ENCODE measurements around the gene MINDY1.

The MINDY1 gene

DNA sequence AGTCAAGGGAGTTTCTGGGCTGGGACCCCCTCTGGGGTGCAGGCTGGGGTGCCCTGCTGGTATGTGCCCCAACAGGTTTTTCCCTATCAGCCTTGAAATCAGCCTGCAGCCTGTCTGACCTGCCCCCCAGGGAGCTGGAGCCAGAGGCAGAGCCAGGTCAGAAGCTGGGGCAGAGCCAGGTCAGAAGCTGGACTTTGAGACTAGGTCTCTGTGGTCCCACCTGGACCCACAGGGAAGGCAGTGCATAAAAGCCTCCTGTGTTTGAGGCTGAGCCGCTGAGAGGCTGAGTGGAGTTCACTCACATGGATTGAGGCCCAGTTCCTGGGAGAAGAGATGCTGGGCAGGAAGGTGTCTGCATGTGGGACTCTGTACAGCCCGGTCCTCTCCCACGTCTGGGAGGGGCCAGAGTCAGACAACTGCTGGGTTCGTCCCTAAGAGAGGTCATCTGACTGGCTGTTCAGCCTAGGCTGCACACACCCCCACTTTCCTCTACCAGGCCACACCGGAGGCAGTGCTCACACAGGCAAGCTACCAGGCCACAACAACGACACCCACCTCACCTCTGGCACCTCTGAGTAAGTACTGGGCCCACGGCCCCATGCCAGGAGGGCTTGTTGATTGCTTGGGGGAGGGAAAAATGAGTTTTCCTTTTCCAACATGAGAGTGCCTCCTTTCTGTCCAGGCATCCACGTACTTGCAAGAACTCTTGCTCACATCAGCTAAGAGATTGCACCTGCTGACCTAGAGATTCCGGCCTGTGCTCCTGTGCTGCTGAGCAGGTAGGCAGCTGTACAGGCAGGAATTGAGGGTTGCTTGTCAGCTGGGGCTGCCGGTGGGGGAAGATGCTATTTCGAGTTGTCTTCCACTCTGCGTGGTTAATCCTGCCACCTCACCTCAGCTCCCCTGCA is 24.6 kb downstream of the MINDY1 start, which contains the start of gene ANXA9:
TSS of gene ANXA9 (plus strand) at position 488 of the 908 bp plus-strand sequence. CDS start 814 bp downstream, outside the sequence.
- DNase-seq, result peak; percentile 46 to 53

DNA sequence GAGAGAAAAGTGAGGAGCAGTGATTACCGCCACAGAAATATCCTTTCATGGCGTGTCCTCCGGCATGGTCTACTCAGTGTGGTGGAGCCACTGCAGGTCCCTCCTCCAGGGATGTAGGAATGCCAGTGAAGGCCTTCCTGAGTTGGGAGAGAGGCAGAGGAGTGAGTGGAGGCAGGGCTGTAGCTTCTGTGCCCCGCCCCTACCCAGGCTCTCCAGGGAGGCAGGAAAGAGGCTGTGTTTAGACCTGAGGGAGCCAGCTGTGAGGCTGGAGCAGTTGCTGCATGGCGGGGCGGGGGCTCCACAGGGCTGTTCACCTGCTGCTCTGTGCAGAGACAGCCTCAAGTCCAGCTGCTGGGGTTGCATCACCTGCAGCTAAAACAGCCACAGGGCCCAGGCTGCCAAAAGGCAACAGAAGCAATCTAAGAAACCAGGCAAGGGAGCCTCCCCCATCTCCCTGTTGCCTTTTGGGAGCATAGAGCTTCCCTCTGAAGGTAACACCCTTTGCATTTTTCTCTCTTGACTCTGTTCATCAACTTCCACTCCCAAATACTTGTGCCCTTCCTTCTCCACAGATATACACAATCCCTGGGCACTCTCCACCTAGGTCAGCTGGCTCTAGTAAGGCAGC is 25.4 kb downstream of the MINDY1 start:
- DNase-seq, result peak; percentile 97 to 99

DNA sequence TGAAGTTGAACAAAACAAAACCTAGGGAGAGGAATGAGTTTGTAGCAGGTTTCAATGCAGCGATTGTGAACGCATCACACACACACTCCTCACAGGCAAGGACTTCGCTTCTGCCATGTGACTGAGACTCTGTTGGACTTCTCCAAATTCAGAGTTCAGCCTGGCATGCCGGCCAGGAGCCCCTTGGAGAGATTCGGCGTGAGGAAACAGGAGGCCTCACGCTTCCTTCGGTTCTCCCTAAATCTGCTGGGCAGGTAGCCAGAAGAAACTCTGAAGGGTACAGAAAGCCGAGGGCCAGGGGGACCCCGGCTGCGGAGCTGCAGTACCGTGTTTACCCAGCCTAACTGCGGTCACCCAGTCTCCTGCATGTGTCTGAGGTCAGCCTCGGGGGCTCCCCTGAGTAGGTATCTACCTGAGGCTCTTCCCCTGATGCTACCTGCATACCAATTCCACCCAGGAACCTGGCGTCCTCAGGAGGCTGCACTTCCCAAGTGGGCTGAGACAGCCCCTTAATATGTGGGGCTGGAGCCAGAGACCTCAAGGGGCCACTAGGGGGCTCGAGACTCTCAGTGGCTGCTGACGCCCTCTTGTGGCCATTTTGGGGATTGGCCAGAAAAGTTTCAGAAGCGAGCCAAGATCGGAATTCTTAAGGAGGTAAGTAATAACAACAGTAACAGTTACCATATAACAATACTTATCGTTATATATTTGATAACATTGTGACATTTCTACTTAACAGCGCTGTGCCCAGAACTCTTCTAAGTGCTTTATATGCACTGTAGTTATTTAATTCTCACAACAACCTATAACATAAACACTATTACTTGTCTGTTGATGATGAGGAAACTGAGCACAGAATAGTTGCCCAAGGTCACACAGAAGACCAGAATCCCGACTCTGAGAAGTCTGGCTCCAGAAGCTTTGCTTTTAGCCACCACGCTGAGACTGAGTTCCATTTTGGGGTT is 27.3 kb downstream of the MINDY1 start:
- peak; percentile 90 to 96 for DNase-seq

DNA sequence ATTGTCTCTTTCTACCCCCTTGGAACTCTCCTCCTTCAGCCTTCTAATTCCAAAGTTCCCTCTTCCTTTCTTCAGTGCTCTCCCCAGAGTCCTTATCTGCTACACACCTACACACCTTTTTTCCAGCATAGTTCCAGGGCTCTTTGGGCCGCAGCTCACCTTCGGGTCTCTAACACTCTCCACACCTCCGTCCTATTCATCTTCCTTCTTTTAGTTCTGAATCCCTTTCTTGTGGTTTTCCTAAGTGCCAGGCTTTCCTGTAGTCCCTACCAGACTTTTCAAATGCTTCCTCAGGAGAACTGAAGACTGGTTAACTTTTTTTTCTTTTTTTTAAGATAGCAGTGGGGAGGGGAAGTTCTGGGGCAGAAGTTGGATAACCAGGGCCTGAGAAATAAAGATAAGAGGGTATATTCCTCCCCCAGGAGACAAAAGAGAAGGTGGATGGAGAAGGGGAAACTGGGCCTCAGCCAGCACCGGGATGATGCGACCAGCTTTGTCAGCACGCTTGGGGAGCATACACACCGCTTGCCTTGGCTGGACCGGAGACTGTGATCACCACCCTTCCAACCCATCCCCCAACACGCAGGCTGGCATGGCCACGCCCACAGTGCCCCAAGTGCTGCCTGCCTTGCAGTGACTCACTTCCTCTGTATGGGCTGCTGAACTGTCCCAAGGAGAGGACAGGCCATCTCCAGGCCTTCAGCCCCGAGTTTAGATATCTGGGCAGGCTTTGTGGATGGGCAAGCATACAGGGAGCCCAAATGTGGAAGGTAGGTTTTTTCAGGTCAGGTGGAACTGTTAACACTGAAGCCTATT is 29.6 kb downstream of the MINDY1 start:
- DNase-seq, result peak; percentile 78 to 89

DNA sequence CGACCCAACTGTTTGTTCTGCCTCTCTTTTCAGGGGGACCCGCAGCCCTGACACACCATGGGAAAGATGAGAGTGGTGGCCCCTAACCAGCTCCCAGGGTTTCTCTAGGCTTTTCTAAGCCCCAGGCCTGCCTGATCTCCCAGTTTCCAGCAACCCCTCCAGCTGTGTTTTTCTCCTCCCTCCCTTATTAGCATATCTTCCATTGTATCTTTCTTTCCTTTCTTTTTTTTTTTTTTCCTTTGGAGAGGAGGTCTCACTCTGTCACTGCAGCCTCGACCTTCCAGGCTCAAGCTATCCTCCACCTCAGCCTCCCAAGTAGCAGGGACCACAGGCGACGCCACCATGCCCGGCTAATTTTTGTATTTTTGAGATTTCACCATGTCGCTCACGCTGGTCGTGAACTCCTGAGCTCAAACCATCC is 30.3 kb downstream of the MINDY1 start:
- DNase-seq, result no peak

DNA sequence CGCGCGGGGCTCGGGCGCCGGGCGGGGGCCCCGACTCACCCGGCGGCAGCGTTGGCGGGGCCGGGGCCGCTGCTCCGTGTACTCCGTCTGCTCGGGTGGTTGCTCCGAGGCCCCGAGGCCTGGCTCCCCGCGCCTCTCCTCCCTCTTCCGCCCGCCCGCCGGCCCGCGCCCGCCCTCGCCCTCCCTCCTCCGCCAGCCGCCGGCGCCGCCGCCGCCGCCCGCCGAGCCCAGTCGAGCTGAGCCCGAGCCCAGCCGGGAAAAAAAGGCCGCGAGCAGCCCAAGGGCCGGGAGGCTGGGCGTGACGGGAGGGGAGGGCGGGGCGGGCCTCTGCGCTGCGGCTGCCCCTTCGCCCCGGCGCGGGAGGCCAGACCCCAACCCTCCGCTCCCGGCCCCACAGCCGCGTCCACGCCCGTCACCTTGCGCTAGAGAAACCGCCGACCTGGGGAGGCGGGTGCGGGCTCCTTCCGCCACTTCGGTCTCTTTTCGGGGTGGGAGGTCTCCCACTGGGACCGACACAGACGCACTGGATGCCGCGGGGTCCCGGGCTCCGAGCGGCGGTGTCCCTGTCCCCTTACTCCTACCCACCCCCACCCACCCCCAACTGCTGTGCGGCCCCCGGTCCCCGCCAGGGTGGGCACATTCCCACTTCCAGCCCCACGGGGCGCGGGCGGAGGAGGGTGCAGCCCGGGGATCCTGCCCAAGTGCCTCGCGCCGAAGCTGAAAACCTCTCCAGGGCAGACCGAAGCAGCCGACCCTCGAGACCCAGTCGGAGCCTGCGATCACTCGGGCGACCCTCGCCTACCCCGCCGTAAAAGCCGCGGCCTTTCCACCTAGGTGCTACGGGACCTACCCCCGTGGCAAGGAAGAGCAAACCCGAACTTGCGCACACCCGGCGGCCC is 31.9 kb downstream of the MINDY1 start, which contains the start of gene CERS2:
TSS of gene CERS2 (minus strand) at position 256 of the 899 bp plus-strand sequence. CDS start 5,745 bp downstream, outside the sequence.
- DNase-seq, result peak; percentile 77 to 88

DNA sequence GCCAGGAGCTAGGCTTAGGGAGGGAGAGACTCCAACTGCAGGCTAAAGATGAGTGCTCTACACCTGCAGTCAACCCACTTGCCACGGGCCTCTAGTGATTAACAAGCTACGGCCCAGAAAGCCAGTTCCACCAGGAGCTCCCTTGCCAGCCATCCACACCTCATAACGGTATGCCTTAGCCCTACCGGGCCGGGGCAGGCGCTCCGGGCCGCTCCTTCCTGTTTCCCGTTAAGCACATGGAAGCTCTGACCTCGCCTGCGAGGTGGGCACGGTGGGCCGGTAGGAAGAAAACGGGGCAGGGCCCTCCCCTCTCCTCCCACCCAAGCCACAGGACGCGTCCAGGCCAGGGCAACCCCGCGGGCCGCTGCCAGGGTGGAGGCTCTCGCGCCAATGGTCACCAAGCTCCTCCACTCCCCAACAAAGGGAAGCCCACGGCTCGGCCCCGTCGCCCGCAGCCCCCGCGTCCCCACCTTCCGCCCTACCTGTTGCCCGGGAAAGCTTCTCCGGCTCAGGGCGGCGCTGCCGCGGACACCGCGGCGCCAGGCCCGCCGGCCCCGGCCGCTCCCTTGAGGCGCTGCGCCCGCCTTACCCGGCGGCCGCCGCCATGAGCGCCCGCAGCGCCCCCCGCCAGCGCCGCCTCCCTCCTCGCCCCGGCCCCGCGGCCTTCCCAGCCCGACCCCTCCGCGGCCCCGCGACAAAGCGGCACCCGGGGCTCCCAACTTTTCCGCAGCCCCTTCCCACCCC is 32.7 kb downstream of the MINDY1 start:
- DNase-seq, result peak; percentile 25 to 38

DNA sequence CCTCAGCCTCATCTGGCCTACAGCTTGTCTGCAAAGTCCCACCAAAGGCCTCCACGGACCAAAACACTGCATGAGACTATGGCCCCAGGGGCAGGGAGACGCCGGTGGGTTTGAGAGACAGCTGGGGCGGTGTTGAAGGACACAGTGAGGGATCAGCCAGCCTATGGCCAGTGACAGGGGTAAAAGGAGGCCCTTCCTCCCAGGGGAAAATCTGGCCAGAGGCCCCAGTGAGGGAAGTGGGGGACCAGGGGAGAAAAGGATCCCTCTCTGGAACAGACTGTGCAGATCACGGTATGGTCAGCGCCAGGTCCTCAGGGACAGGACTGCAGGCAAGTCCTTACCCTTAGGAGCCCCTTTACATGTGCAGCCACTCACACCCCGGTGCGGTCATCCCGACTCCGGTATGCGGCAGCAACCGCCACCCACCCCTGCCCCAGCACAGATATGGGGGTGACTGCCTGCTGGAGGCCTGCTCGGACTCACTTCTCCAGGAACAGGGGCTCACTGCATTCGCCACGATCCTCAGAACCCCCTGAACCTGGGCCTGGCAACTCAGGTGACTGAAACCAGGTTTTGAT is 33.4 kb downstream of the MINDY1 start:
- DNase-seq, result no peak

DNA sequence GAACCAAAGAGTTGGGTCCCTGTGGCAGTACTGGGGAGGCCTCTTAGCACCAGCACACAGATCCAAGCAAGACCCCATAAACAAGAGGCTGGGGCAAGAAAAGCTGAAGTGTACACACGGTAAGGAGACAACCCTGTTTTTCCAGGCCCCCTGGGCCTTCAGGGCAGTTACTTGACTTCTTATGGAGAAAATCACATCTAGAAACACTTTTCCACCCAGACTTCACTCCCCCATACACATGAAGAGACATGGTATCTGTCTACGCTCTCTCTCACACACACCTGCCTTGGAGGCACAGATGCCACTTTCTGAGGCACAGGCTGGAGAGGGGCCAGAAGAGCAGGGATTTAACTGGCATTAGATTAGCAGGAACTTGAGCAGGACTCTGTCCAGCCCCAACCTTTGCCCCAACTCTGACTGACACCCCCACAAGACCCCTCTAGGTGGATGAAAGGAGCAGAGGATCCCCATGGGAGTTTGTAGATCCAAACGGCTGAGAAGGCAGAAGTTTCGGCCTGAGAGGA is 34.2 kb downstream of the MINDY1 start:
- DNase-seq, result no peak

DNA sequence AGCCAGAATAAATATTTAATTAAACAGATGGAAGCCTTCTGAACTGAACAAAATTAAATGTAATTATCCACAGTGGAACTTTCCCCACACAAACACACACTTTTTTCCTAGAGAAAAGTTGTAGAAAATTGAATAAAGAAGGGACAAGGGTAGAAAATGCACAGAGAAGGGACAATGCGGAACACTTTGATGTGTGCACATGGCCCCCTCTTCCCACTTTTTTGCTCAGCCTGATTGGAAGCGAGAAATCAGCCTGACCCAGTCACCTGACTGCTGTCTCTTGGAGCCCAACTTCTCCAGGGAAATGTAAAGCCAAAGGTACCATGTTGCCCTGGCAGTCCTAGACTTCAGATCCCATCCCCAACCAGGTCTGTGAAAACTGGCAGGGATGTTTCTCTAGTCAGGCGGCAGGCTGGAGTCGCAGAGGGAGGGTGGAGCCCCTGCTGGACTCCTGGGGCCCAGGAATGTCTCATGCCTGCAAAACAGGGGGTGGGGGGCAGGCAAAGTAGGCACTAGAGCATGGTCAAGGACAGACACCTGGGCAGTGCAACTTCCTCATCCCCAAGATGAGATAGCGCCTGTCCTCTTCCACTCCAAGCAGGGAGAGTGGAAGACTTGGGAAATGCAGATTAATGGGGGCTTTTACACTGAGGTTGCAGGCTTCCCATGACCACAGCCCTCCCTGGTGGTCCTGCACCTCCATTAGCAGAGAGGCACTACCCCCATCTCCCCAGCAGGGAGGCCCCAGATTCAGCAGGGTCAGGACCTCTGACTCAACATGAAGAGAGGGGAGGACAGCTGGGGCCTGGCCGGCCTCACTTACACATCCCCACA is 34.9 kb downstream of the MINDY1 start:
- no peak for DNase-seq

DNA sequence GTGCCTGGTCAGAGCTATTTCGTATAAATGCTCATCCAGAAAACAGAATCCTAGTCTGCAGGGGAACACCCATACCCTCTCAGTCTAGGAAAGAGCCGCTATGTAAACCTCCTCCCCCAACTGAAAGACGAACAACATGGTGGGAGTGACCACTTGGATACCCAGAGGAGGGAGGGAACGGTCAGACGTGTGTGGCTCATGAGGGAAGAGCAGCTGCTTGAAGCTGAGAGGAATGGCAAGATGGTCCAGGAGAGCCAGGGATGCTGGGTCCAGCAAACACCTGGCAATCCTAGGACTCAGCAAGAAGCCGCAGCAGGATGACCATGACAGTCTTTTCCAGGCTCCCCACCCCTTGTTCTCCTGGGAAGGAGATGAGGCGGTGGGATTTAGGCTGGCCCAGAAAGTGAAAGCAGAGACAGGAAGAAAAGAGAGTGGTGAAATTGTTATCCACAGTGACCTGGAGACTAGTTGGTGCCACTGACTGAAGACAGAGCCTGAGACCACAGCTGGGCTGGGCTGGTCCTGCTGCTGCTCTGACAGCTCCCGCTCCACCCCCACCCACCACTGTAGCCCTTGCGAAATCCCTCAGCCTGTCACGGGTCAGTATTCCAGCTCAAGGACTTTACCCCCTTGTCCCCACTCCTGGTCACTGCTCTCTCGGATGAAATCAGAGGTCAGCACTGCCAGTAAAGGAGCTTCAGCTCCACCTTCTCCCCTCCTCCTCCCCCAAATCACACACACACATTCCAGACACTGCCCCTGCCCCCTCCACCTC is 35.7 kb downstream of the MINDY1 start:
- DNase-seq, result no peak

DNA sequence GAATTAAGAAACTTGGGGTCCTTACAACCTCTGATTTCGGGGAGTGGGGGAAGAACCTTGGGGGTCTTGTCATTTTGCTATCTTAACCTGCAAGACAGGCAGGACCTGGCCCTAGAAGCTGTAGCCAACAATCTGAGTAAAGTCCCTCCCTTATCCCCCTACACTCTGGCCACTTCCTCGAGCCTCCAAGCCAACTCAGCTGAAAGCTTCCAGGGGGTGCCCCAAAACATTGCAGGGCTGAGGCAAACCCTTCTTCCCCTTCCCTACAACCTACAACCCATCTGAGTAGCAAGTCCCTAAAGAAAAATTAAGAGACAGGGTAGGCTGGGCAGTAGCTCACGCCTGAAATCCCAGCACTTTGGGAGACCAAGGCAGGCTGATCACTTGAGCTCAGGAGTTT is 37.1 kb downstream of the MINDY1 start:
- no peak for DNase-seq

DNA sequence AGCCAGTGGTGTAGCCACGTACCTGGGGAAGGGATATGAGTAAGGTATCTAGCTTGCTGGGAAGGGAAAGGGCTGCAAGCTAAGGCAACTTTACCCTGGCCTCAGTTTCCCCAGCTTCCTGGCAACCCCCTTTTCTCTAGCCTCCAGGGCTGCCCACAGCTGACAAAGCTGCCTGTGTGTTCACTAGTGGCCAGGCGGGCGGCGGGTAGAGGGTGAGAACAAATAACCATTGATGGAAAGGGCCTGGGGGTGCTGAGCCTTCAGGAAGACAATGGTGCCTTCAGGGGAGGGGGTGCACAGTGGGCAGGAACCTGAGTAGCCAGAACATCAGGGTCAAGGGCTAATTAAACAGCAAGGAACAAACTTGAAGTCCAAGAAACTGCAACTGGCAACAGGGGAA is 38.2 kb downstream of the MINDY1 start:
- no peak for DNase-seq

DNA sequence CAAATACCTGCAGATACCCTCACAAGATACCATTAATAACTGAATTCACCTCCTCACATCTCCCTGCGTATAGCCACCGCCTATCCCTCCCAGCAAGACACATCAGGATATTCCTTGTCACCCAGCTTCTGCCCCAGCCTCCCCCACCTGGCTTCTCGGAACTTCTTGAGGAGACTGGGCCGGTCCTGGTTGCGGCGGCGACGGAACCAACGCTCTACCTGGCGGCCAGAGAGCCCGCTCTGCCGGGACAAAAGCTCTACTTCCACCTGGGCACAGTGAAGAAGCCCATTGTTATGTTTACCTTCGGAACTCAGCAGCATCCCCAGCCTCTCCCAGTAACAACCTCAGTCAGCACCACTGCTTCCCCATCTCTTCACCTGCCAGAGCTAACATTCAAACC is 38.8 kb downstream of the MINDY1 start:
- DNase-seq, result no peak

DNA sequence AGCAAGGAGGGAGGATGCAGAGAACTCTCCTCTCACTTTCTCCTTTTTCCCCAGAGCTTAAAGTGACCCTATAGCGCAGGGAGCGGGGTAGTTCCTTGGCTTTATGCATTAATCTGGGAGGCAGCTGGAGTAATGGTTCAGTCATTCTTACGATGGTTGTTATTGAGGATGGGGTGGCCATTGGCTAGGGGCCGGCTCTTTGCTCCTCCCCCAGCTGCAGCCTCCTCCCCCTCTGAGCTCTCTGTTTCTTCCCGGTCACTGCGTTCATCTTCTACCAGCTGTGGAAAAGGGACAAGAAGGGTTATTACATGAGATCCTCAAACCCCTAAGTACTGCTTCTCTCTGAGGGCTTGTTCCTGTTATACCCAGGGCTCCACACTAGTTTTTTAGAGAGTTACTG is 40.7 kb downstream of the MINDY1 start:
- no peak for DNase-seq

DNA sequence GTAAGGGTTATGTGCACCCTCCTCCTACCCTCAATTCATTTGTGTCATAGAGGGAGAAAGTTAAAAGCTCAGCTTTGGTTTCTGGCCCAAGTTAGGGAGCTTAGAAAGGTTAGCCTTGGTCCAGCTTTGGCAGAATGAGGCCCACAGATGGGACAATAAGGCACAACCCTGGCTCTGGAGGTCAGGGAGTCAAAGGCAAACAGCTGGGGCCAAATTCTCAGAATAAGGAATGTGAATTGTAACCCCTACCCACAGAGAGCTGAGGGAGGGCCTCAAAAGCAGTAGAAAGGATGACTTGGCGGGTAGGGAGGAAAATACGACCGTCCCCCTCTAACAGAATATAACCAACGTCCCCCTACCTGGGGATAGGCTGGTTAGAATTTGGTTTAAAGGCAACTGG is 41.1 kb downstream of the MINDY1 start:
- no peak for DNase-seq

DNA sequence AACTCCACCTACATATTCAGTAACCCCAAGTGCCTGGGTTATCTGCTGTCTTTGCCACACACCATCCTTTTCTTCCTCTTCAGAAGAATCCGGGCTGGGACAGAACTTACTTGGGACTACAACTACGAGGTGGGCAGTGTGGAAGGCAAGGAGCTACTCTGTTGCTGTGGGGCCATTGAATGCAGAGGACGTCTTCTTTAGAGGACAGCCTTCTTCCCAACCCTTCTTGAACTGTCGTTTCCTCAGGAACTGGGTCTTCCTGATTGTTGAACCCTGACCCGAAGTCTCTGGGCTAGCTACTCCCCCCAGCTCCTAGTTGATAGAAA is 42.6 kb downstream of the MINDY1 start:
- DNase-seq, result no peak
